HG03565 (cell line): ENCODE results near the gene GAPDH.
"Not testable (repeated sequence)": the region's sequence is repeated elsewhere in the genome, so short reads cannot be mapped to it uniquely, and the experiment has no call there.

Source experiments
- ATAC-seq: cut with Tn5 transposase; IDR thresholded peaks from one replicate; pipeline ENCODE4 v1.9.1; 2021; ENCODE audit warnings: mild to moderate bottlenecking, moderate library complexity; ENCODE audit not compliant: unreplicated experiment

The GAPDH gene

DNA sequence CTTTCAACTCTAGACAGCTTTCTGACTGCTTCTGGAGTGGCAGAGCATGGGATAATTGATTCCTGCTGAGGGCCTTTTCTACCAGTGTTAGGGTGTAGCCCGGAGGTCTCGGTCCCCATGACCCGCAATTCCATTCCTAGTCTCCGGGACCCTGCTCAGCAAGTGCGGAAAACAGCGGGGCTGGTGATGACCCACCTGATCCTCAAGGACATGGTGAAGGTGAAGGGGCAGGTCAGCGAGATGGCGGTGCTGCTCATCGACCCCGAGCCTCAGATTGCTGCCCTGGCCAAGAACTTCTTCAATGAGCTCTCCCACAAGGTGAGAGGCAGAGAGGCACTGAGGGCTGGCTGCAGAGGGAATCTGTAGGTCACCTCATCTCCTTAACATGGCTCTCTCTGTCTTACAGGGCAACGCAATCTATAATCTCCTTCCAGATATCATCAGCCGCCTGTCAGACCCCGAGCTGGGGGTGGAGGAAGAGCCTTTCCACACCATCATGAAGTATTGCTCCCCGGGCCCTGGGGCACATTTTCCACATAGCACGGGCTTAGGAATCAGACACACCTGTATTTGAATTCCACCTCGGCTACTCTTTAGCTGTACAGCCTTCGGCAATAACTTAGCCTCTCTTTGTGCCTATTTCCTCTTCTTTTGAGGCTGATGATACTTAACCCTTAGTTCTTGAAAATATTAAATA, 5.6 kb upstream of the GAPDH start:
- ATAC-seq = no peak

DNA sequence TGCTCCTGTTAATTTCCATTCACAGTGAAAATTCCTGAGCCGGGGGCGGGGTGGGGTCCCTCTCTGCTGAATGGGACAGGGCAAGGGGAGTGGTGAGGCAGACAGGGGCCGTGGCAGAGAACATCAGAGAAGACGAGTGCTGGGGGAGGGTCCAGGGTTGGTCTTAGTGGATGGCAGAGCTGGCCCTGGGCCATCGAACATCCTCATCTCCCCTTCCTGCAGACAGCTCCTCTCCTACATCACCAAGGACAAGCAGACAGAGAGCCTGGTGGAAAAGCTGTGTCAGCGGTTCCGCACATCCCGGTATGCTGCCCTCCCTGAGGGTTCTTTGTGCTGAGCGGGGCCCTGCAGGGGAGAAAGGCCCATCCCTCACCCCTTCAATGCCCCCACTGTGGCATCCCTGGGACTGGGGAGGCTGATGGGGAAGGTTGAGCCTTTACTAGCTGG, 5.0 kb upstream of the GAPDH start:
- ATAC-seq = no peak

DNA sequence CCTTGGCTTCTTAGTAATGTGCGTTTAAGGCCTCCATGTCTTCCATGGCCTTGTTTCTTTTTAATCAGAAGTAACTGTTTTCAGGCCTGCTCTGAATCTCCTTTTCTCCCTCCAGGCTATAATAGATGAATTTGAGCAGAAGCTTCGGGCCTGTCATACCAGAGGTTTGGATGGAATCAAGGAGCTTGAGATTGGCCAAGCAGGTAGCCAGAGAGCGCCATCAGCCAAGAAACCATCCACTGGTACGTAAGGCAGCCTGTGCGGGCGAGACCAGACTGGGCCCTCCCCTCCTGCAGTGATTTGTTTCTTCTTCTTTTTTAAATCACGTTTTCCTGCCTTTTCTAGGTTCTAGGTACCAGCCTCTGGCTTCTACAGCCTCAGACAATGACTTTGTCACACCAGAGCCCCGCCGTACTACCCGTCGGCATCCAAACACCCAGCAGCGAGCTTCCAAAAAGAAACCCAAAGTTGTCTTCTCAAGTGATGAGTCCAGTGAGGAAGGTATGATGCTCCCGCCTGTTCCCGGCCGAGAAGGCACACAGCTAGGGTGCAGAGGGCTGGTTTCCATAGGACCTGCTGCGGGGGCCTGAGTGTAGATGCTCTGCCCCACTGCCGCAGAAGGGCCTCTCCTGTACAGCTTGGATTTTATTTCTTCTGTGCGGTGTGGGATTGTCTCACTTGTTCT, 3.6 kb upstream of the GAPDH start:
- ATAC-seq = no peak

DNA sequence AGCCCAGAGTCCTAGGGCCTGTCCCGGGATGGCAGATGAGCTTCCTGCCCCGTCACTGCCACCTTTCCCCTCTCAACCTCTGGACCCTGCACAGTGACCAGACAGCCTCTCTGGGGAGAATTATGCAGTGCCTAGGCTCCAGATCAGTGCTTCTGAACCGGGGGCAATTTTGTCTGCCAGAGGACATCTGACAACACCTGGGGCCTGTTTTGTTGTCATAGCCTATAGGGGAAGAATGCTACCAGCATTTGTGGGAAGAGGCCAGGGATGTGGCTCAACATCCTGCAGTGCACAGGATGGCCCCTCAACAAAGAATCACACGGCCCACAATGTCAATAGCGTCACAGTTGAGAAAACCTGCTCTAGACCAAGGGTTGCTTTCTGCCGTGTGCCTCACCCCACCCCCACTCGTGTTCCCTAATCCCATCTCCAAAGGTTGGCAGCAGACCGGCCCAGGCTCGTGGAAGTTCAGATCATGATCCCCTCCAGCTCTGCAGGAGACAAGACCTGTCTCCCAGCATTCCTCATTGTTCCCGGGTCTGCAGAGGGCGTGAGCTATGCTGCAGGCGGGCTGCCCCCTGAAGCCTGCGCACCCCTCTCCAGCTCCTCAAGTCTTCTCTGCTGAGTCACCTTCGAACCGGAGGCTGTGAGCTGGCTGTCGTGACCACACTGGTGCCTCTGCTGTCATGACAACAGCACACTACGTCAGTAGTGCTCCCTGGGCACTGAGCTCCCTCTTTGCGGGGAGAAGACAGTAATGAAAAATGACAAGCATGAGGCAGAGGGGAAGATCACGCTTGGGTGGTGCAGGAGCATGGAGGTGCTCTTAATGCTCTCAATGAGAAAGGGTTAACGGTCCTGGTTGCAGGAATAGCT, 2.0 kb upstream of the GAPDH start:
- ATAC-seq = peak; percentile 30

DNA sequence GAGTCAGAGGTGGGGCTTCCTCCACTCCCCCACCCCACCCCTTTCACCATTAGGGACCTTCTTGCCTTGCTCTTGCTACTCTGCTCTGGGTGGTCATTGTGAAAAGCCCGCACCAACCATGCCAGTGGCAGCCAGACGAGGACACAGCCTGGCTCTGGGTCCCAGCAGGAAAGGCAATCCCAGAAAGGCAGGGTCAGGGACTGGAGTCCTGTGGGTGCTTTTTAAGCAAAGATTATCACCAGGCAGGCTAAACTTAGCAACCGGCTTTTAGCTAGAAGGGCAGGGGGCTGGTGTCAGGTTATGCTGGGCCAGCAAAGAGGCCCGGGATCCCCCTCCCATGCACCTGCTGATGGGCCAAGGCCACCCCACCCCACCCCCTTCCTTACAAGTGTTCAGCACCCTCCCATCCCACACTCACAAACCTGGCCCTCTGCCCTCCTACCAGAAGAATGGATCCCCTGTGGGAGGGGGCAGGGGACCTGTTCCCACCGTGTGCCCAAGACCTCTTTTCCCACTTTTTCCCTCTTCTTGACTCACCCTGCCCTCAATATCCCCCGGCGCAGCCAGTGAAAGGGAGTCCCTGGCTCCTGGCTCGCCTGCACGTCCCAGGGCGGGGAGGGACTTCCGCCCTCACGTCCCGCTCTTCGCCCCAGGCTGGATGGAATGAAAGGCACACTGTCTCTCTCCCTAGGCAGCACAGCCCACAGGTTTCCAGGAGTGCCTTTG, 1.2 kb upstream of the GAPDH start:
- ATAC-seq = no peak

DNA sequence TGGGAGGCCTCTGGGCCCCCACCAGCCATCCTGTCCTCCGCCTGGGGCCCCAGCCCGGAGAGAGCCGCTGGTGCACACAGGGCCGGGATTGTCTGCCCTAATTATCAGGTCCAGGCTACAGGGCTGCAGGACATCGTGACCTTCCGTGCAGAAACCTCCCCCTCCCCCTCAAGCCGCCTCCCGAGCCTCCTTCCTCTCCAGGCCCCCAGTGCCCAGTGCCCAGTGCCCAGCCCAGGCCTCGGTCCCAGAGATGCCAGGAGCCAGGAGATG, 729 bp upstream of the GAPDH start:
- no peak for ATAC-seq

DNA sequence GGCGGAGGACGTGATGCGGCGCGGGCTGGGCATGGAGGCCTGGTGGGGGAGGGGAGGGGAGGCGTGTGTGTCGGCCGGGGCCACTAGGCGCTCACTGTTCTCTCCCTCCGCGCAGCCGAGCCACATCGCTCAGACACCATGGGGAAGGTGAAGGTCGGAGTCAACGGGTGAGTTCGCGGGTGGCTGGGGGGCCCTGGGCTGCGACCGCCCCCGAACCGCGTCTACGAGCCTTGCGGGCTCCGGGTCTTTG, 303 bp downstream of the GAPDH start:
- peak; percentile 1 for ATAC-seq

DNA sequence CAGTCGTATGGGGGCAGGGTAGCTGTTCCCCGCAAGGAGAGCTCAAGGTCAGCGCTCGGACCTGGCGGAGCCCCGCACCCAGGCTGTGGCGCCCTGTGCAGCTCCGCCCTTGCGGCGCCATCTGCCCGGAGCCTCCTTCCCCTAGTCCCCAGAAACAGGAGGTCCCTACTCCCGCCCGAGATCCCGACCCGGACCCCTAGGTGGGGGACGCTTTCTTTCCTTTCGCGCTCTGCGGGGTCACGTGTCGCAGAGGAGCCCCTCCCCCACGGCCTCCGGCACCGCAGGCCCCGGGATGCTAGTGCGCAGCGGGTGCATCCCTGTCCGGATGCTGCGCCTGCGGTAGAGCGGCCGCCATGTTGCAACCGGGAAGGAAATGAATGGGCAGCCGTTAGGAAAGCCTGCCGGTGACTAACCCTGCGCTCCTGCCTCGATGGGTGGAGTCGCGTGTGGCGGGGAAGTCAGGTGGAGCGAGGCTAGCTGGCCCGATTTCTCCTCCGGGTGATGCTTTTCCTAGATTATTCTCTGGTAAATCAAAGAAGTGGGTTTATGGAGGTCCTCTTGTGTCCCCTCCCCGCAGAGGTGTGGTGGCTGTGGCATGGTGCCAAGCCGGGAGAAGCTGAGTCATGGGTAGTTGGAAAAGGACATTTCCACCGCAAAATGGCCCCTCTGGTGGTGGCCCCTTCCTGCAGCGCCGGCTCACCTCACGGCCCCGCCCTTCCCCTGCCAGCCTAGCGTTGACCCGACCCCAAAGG, 804 bp downstream of the GAPDH start:
- no peak for ATAC-seq

DNA sequence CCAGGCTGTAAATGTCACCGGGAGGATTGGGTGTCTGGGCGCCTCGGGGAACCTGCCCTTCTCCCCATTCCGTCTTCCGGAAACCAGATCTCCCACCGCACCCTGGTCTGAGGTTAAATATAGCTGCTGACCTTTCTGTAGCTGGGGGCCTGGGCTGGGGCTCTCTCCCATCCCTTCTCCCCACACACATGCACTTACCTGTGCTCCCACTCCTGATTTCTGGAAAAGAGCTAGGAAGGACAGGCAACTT, 1.3 kb downstream of the GAPDH start:
- no peak for ATAC-seq

DNA sequence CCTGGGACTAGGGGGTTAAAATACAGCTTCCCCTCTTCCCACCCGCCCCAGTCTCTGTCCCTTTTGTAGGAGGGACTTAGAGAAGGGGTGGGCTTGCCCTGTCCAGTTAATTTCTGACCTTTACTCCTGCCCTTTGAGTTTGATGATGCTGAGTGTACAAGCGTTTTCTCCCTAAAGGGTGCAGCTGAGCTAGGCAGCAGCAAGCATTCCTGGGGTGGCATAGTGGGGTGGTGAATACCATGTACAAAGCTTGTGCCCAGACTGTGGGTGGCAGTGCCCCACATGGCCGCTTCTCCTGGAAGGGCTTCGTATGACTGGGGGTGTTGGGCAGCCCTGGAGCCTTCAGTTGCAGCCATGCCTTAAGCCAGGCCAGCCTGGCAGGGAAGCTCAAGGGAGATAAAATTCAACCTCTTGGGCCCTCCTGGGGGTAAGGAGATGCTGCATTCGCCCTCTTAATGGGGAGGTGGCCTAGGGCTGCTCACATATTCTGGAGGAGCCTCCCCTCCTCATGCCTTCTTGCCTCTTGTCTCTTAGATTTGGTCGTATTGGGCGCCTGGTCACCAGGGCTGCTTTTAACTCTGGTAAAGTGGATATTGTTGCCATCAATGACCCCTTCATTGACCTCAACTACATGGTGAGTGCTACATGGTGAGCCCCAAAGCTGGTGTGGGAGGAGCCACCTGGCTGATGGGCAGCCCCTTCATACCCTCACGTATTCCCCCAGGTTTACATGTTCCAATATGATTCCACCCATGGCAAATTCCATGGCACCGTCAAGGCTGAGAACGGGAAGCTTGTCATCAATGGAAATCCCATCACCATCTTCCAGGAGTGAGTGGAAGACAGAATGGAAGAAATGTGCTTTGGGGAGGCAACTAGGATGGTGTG, 1.9 kb downstream of the GAPDH start:
- ATAC-seq = no peak

DNA sequence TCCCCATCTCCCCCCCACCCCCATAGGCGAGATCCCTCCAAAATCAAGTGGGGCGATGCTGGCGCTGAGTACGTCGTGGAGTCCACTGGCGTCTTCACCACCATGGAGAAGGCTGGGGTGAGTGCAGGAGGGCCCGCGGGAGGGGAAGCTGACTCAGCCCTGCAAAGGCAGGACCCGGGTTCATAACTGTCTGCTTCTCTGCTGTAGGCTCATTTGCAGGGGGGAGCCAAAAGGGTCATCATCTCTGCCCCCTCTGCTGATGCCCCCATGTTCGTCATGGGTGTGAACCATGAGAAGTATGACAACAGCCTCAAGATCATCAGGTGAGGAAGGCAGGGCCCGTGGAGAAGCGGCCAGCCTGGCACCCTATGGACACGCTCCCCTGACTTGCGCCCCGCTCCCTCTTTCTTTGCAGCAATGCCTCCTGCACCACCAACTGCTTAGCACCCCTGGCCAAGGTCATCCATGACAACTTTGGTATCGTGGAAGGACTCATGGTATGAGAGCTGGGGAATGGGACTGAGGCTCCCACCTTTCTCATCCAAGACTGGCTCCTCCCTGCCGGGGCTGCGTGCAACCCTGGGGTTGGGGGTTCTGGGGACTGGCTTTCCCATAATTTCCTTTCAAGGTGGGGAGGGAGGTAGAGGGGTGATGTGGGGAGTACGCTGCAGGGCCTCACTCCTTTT, 2.7 kb downstream of the GAPDH start:
- ATAC-seq = no peak

DNA sequence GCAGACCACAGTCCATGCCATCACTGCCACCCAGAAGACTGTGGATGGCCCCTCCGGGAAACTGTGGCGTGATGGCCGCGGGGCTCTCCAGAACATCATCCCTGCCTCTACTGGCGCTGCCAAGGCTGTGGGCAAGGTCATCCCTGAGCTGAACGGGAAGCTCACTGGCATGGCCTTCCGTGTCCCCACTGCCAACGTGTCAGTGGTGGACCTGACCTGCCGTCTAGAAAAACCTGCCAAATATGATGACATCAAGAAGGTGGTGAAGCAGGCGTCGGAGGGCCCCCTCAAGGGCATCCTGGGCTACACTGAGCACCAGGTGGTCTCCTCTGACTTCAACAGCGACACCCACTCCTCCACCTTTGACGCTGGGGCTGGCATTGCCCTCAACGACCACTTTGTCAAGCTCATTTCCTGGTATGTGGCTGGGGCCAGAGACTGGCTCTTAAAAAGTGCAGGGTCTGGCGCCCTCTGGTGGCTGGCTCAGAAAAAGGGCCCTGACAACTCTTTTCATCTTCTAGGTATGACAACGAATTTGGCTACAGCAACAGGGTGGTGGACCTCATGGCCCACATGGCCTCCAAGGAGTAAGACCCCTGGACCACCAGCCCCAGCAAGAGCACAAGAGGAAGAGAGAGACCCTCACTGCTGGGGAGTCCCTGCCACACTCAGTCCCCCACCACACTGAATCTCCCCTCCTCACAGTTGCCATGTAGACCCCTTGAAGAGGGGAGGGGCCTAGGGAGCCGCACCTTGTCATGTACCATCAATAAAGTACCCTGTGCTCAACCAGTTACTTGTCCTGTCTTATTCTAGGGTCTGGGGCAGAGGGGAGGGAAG, 3.5 kb downstream of the GAPDH start:
- not testable (repeated sequence) for ATAC-seq

DNA sequence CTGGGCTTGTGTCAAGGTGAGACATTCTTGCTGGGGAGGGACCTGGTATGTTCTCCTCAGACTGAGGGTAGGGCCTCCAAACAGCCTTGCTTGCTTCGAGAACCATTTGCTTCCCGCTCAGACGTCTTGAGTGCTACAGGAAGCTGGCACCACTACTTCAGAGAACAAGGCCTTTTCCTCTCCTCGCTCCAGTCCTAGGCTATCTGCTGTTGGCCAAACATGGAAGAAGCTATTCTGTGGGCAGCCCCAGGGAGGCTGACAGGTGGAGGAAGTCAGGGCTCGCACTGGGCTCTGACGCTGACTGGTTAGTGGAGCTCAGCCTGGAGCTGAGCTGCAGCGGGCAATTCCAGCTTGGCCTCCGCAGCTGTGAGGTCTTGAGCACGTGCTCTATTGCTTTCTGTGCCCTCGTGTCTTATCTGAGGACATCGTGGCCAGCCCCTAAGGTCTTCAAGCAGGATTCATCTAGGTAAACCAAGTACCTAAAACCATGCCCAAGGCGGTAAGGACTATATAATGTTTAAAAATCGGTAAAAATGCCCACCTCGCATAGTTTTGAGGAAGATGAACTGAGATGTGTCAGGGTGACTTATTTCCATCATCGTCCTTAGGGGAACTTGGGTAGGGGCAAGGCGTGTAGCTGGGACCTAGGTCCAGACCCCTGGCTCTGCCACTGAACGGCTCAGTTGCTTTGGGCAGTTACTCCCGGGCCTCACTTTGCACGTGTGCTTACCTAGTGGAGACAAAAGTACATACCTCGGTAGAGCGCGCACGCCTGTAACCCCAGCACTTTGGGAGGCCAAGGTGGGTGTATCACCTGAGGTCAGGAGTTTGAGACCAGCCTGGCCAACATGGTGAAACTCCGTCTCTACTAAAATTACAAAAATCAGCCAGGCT, 4.3 kb downstream of the GAPDH start:
- ATAC-seq = no peak

DNA sequence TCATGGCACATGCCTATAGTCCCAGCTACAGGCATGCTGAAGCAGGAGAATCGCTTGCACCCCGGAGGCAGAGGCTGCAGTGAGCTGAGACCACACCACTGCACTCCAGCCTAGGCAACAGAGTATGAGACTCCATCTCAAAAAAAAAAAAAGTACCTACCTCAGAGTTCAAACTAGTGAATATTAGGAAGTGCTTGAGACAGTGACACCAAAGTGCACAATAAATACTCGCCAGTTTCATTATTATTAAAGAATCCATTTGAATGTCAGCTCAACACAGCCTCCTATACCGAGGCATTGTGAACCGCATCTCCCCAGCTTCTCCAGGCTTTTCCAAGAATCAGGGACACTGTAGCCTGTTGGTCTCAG, 5.0 kb downstream of the GAPDH start:
- no peak for ATAC-seq

DNA sequence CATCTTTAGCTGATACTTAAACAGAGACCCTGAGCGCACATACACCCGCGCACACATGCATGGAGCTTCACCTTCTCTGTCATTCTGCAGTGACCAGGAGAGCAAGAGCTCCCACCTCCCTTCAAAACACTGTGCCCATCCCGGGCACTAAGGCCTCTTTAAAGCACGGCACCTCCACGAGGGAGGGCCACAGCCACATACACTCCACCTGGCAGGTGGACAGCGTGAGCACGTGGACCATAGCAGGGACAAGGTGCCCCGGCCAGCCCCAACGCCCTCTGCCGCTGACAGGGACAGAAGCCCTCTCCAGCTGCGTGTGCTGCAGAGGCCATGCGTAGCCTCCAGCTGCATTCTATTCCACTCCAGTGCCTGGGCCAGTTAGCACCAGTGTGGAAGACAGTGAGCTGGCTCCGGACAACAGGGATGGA, 5.4 kb downstream of the GAPDH start:
- ATAC-seq = no peak

DNA sequence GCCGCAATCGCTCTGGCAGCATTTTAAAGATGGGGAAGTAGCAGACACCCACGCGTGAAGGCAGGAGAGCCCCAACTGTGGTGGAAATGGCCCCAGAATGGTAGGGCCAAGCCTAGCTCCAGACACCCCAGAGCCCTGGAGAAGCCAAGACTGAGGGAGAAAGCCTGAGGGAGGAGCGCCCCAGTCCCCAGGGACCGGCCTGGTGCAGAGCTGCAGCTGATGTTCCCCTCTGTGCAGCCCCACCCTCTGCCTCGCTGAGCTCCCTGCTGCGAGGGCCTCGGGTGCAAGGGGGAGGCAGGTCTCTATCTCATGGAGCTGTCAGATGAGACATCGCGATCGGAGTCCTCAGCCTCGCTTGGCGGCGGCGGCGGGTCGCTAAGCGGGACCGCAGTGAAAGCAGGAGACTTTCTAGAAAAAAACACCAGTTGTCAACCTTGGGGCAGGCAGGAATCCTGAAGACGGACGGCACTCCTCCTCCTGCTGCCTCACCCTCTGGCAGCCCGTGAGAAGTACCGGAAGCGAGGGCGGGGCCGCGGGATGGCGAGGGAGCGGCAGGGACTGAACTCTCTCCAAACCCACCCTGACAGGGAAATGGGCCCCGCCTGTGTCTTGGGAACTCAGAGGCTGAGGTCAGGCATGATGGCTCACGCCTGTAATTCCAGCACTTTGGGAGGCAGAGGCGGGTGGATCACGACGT, 6.0 kb downstream of the GAPDH start:
- no peak for ATAC-seq
